Osteoblast (primary cell): Measurements from ENCODE around the gene TXK. TPM values are rescaled to one million over a fixed set of nuclear protein-coding genes. Genes with fewer than 3 reads are reported as not detected.

Experiments
- DNase-seq: peaks from one replicate; pipeline ENCODE4 v3.0.0; 2011; ENCODE audit warnings: low spot score, mixed read lengths; ENCODE audit not compliant: insufficient read length; ENCODE audit errors: missing footprints
- H2AFZ ChIP-seq: 2 replicates; pipeline ENCODE4 v1.6.0; 2011; ENCODE audit warnings: mild to moderate bottlenecking, low read length
- H3K27ac ChIP-seq: 2 replicates; pipeline ENCODE4 v1.5.1; 2011; ENCODE audit warnings: mild to moderate bottlenecking, low read depth, low read length, moderate library complexity
- H3K27me3 ChIP-seq: 2 replicates; pipeline ENCODE4 v1.6.0; 2012; ENCODE audit warnings: mild to moderate bottlenecking, control low read depth, inconsistent platforms, low read length, moderate library complexity; ENCODE audit not compliant: insufficient read depth
- H3K36me3 ChIP-seq: 2 replicates; pipeline ENCODE4 v1.5.1; 2011; ENCODE audit warnings: mild to moderate bottlenecking, low read length, control low read depth, moderate library complexity; ENCODE audit not compliant: insufficient read depth
- H3K4me1 ChIP-seq: 2 replicates; pipeline ENCODE4 v1.5.1; 2011; ENCODE audit warnings: mild to moderate bottlenecking, low read length, control low read depth, moderate library complexity; ENCODE audit not compliant: insufficient read depth
- H3K4me2 ChIP-seq: 2 replicates; pipeline ENCODE4 v1.6.0; 2011; ENCODE audit warnings: mild to moderate bottlenecking, low read length; ENCODE audit not compliant: insufficient read depth
- H3K4me3 ChIP-seq: fragments of 200-600 bp; sonication (generic); 3 replicates; pipeline ENCODE4 v1.5.1; 2012; ENCODE audit warnings: mild to moderate bottlenecking, low read length, inconsistent platforms; ENCODE audit not compliant: insufficient read depth
- H3K79me2 ChIP-seq: 2 replicates; pipeline ENCODE4 v1.6.0; 2012; ENCODE audit warnings: mild to moderate bottlenecking, low read length, control low read depth, inconsistent platforms; ENCODE audit not compliant: insufficient read depth
- H3K9me3 ChIP-seq: 2 replicates; pipeline ENCODE4 v1.5.1; 2011; ENCODE audit warnings: low read depth, low read length, control low read depth
- H4K20me1 ChIP-seq: 2 replicates; pipeline ENCODE4 v1.6.0; 2012; ENCODE audit warnings: mild to moderate bottlenecking, low read length, control low read depth; ENCODE audit not compliant: insufficient read depth
- total RNA-seq: library from RNA; depleted of rRNA; stranded (reverse); fragments of >200 nt; gene quantifications from 2 replicates; pipeline ENCODE4 v1.2.3, GENCODE V29; 2012
- TF ChIP-seq, protein P1 (sequence below): IDR thresholded peaks from 2 replicates; pipeline ENCODE4 v1.5.1; 2011; ENCODE audit warnings: mild to moderate bottlenecking, low read depth, low read length, moderate library complexity; ENCODE audit errors: extremely low read depth

The TXK gene
- total RNA-seq, 1 donor = 0.72 TPM

DNA sequence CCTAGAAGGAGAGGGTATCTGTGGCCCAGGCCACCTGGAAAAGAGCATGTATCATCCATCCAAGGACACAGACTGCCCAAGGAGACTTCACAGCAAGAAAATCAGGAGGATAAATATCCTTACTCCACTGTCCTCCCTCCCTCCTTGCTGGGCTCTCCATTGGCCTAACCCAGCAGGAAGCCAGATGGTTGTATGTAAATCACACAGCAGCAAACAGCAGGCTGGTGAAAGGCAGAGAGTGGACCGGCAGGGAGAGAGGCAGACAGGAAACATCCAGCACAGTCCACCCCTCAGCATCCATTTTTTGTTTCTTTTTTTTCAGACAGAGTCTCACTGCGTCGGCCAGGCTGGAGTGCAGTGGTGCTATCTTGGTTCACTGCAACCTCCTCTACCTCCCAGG lies 17.5 kb downstream of the TXK start:
- Histone ChIP-seq H3K36me3 (no peaks in the 10 kb centered on the region), H4K20me1 (no peaks in the 10 kb centered on the region), H3K9me3 (no peaks in the 10 kb centered on the region), H2AFZ (no peak overlapping the region), H3K27ac (no peak overlapping the region), H3K4me2 (no peak overlapping the region), H3K4me3 (no peak overlapping the region), H3K79me2 (no peaks in the 10 kb centered on the region), H3K27me3 (peaks cover 7% of the 10 kb centered on the region), H3K4me1 (peaks cover 5% of the 10 kb centered on the region)
- no peak for DNase-seq
- TF ChIP-seq, protein P1, sequence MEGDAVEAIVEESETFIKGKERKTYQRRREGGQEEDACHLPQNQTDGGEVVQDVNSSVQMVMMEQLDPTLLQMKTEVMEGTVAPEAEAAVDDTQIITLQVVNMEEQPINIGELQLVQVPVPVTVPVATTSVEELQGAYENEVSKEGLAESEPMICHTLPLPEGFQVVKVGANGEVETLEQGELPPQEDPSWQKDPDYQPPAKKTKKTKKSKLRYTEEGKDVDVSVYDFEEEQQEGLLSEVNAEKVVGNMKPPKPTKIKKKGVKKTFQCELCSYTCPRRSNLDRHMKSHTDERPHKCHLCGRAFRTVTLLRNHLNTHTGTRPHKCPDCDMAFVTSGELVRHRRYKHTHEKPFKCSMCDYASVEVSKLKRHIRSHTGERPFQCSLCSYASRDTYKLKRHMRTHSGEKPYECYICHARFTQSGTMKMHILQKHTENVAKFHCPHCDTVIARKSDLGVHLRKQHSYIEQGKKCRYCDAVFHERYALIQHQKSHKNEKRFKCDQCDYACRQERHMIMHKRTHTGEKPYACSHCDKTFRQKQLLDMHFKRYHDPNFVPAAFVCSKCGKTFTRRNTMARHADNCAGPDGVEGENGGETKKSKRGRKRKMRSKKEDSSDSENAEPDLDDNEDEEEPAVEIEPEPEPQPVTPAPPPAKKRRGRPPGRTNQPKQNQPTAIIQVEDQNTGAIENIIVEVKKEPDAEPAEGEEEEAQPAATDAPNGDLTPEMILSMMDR = no peak

DNA sequence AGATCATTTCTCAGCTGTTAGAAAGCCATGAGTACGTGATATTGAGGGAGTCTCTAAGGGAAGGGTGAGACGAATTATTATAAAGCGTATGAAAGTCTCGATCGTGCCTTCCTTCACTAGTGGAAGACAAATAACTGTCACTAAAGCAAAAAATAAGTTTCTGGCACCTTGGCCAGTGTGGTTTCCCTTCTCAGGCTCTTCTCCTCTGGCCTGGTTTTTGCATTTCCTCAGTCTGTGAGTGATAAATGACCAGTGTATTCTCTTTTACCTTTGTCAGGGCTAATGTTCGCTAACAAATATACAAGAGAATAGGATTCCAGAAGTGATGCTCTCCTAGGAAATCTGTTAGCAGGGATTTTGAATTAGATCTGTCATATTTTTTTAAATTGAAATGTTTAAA lies 19.6 kb downstream of the TXK start:
- H3K4me3 ChIP-seq = no peak overlapping the region
- no peak overlapping the region for H3K27ac ChIP-seq
- DNase-seq = no peak
- H3K79me2 ChIP-seq = no peaks in the 10 kb centered on the region
- no peaks in the 10 kb centered on the region for H4K20me1 ChIP-seq
- no peaks in the 10 kb centered on the region for H3K9me3 ChIP-seq
- H3K27me3 ChIP-seq = peaks cover 4% of the 10 kb centered on the region
- H3K4me2 ChIP-seq = no peak overlapping the region
- no peak overlapping the region for H2AFZ ChIP-seq
- no peaks in the 10 kb centered on the region for H3K36me3 ChIP-seq
- H3K4me1 ChIP-seq = peaks cover 7% of the 10 kb centered on the region
- TF ChIP-seq, protein P1 = no peak

DNA sequence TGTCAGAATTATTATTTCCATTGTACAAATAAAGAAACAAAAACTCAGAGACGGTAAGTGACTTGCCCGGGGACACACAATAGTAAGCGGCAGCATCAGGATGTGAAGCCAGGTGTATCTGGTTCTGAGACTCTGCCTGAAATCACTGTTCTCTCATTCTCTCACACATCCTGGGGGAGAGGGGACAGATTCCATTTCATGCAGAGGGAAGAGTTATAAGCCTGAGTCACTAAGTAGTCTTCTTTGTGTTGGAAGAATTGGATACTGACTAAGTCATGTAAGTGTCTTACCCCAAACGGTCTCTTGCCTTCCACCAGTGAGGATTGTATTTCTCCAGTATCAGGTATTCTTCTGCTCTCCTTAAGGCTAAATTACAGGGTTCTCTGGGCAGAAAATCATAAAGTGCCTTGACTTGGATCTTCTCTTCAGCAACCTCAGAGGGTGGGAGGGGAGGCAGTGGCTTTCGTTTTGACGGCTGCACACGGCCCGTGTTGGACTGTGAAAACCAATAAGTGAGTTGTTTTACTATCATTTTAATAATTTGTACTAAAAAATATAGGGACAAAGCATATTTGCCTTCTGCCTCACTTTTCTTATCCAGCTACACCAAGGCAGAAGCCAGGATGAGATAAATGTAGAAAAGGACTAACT lies 21.9 kb downstream of the TXK start:
- Histone ChIP-seq H3K4me1 (peaks cover 7% of the 10 kb centered on the region), H3K79me2 (no peaks in the 10 kb centered on the region), H3K27ac (no peak overlapping the region), H3K4me2 (peak overlapping the region; percentile 32), H3K27me3 (no peaks in the 10 kb centered on the region), H3K9me3 (no peaks in the 10 kb centered on the region), H3K4me3 (peak overlapping the region; percentile 25), H3K36me3 (no peaks in the 10 kb centered on the region), H4K20me1 (no peaks in the 10 kb centered on the region), H2AFZ (peak overlapping the region; percentile 58)
- peak; percentile 43 for DNase-seq
- TF ChIP-seq, protein P1 = no peak

DNA sequence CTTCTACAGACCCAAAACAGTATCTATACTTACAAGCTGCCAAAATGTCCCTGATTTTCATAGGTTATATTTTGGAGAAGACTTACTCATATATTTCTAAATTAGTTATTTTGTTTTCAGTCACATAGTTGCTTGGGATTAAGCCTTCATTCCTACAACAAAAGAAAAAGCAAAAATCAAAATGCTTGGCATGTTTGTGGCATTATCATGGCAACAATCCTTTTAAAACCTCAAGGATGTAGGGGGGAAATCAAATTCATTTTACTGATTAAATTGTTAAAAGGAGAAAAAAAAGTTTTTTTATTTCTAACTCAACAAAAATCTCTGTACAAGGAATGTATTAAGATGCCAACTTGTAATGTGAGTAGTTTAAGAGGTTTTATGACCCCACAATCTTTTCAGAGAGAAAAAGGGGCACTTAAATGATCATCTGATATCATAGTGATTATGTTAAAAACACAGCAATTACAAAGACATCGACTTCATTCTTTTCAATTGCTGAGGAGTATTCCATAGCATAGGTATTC lies 23.5 kb downstream of the TXK start:
- Histone ChIP-seq H3K9me3 (no peaks in the 10 kb centered on the region), H3K4me3 (no peak overlapping the region), H3K79me2 (no peaks in the 10 kb centered on the region), H2AFZ (no peak overlapping the region), H4K20me1 (no peaks in the 10 kb centered on the region), H3K4me1 (peaks cover 7% of the 10 kb centered on the region), H3K36me3 (no peaks in the 10 kb centered on the region), H3K4me2 (no peak overlapping the region), H3K27me3 (no peaks in the 10 kb centered on the region), H3K27ac (no peak overlapping the region)
- TF ChIP-seq, protein P1 = no peak
- DNase-seq = no peak
